IMR-90 (cell line): ENCODE measurements around the gene HOXA10.

ENCODE experiments used
- CEBPB ChIP-seq: IDR thresholded peaks from 2 replicates; pipeline ENCODE4 v1.6.1; 2012; ENCODE audit warnings: low read depth, low read length, improper control_type of control experiment
- CHD1 ChIP-seq: IDR thresholded peaks from 2 replicates; pipeline ENCODE4 v1.6.1; 2012; ENCODE audit warnings: low read depth, low read length, improper control_type of control experiment
- FOS ChIP-seq: fragments of 150-350 bp; IDR thresholded peaks from 2 replicates; pipeline ENCODE4 v1.6.1; 2016; ENCODE audit warnings: low read depth, low read length
- MAFK ChIP-seq: IDR thresholded peaks from 2 replicates; pipeline ENCODE4 v1.6.1; 2012; ENCODE audit warnings: low read depth, low read length, improper control_type of control experiment
- POLR2A ChIP-seq: IDR thresholded peaks from 2 replicates; pipeline ENCODE4 v1.6.1; 2012; ENCODE audit warnings: mild to moderate bottlenecking, low read depth, low read length
- RAD21 ChIP-seq: IDR thresholded peaks from 2 replicates; pipeline ENCODE4 v1.6.1; 2012; ENCODE audit warnings: low read length, improper control_type of control experiment
- RCOR1 ChIP-seq: IDR thresholded peaks from 2 replicates; pipeline ENCODE4 v1.6.1; 2012; ENCODE audit warnings: mild to moderate bottlenecking, low read length, improper control_type of control experiment; ENCODE audit not compliant: insufficient replicate concordance
- TF ChIP-seq, protein P1 (sequence below): conservative IDR thresholded peaks from 2 replicates; pipeline ENCODE4 v1.5.1; 2012; ENCODE audit warnings: mild to moderate bottlenecking, low read depth, low read length, improper control_type of control experiment

DNA sequence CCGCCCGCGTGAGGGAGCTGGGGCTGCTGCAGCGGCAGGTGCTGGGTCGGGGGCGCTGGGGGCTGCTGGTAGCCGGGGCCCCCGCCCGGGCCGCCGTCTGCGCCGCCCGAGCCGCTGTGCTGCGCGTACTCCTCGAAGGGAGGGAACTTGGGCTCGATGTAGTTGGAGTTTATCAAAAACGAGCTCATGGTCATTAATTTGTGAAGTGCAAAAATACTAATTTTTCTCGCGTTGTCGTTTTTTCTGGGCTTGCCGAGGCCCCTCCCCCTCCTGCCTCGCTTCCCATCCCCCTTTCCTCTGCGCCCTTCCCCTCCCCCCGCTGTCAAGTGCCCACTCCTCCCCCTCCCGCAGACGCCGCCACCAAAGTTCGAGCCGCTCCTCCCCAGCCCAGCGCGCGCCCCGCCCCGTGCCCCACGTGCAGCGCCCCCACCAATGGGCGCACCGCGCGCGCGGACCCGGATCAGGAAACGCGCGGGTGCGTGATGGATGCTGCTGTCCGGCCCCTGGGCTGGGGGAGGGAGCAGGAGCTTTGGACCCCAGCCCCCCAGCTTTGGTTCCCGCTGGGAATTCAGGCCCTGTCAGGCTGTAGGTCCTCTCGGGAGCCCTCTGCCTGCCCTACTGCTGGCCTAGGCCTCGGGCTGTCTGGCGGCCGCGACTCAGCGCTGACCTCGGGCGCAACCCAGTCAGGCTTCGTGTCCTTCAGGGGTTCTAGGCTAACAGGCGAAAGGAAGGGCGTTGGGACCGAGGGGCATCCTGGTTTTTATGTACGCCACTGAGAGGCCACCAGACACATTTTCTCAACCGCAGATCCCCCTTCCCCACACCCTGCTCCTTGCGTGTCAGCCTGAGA, 43.4 kb downstream of the HOXA10 start, which contains the start of gene HOXA4:
- TF ChIP-seq POLR2A (peak; percentile 31; the same call in 1 of the 2 replicates), RCOR1 (no peak), CEBPB (no peak), RAD21 (no peak), CHD1 (no peak; the same call in 1 of the 2 replicates), MAFK (no peak), FOS (peak; percentile 74)
- TF ChIP-seq, protein P1, sequence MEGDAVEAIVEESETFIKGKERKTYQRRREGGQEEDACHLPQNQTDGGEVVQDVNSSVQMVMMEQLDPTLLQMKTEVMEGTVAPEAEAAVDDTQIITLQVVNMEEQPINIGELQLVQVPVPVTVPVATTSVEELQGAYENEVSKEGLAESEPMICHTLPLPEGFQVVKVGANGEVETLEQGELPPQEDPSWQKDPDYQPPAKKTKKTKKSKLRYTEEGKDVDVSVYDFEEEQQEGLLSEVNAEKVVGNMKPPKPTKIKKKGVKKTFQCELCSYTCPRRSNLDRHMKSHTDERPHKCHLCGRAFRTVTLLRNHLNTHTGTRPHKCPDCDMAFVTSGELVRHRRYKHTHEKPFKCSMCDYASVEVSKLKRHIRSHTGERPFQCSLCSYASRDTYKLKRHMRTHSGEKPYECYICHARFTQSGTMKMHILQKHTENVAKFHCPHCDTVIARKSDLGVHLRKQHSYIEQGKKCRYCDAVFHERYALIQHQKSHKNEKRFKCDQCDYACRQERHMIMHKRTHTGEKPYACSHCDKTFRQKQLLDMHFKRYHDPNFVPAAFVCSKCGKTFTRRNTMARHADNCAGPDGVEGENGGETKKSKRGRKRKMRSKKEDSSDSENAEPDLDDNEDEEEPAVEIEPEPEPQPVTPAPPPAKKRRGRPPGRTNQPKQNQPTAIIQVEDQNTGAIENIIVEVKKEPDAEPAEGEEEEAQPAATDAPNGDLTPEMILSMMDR: no peak
